Measurements from ENCODE around the gene LYRM2.
"Not testable (repeated sequence)": the region's sequence is repeated elsewhere in the genome, so short reads cannot be mapped to it uniquely, and the experiment has no call there.

The LYRM2 gene

GRCh38 chr6:89643406-89643805, 4.9 kb upstream of the LYRM2 start:
- TF ChIP-seq POLR2A (IDR thresholded peaks at IDR 0.05; ENCODE audit: low read depth, low read length) (no peak), TAF1 (IDR thresholded peaks at IDR 0.05; ENCODE audit: borderline replicate concordance, low read depth, low read length) (no peak), POLR2AphosphoS5 (IDR thresholded peaks at IDR 0.05; ENCODE audit: low read depth, low read length) (no peak)
- FAIRE-seq (no peak), DNase-seq (ENCODE audit: insufficient read length) (no peak)

DNA sequence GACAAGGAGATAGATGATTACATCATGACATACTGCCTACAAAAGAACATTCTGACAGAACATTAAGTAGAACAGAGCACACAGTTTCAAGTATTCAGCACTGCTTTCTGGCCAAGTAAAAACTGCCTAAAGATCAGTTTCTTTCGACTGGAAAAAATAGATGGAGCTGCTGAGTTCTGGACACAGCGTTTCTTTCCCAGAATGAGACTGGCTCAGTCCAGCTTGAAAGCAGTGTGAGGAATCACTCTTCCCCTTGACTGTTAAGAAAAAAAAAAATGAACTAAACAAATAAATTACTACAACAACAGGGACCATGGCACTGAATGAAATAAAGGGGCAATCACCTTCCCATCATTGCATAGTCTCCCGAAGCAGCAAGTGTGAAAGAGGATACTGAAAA, 4.4 kb upstream of the LYRM2 start:
- TF ChIP-seq POLR2A (IDR thresholded peaks at IDR 0.05; ENCODE audit: low read depth, low read length) (no peak), POLR2AphosphoS5 (IDR thresholded peaks at IDR 0.05; ENCODE audit: low read depth, low read length) (no peak), TAF1 (IDR thresholded peaks at IDR 0.05; ENCODE audit: borderline replicate concordance, low read depth, low read length) (no peak)
- DNase-seq (ENCODE audit: insufficient read length) (no peak), FAIRE-seq (no peak)

DNA sequence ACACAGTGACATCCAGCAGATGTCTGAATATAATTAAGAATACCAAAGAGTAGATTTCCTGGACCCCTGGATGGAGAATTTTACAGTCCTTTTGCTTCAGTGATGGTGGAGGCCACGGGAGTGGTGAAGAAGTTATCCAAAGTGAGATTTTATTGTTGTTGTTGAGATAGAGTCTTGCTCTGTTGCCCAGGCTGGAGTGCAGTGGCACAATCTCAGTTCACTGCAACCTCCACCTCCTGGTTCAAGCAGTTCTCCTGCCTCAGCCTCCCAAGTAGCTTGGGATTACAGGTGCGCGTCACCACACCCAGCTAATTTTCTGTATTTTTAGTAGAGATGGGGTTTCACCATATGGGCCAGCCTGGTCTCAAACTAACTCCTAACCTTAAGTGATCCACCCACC, 3.0 kb upstream of the LYRM2 start:
- DNase-seq (ENCODE audit: insufficient read length); FAIRE-seq: not testable (repeated sequence)

DNA sequence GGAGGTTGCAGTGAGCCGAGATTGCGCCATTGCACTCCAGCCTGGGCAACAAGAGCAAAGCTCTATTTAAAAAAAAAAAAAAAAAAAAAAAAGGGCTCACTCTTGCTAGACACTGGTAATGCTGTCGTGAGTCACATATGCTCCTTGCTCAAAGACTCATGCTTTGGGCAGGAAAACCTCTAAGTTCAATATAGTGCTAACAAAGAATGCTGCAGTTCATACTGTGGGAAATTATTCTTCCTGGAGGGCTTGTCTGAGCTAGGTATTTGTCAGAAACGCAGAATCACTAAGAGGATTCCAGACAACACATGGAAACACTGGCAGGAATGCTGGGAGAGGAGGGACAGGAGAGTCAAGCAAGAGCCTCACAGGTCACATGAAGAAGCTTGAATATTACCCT, 2.3 kb upstream of the LYRM2 start:
- no peak for FAIRE-seq
- DNase-seq (ENCODE audit: insufficient read length): no peak
- no peak for TF ChIP-seq POLR2AphosphoS5 (IDR thresholded peaks at IDR 0.05; ENCODE audit: low read depth, low read length)
- TF ChIP-seq TAF1 (IDR thresholded peaks at IDR 0.05; ENCODE audit: borderline replicate concordance, low read depth, low read length): no peak
- no peak for TF ChIP-seq POLR2A (IDR thresholded peaks at IDR 0.05; ENCODE audit: low read depth, low read length)

DNA sequence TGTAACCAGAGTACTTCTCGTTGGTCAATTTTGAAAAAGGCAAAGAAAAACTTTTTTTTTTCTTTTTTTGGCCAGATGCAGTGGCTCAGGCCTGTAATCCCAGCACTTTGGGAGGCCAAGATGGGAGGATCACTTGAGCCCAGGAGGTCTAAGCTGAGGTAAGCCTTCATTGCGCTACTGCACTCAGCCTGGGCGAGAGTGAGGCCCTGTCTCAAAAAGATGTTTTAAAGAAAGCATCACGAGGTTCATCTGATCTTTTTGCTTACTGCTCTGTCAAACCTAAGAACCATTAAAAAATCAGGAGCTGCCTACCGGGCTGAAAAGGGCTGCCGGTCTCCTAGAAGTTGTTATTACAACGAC, 607 bp downstream of the LYRM2 start:
- DNase-seq (ENCODE audit: insufficient read length) (no peak), FAIRE-seq (no peak)
- TF ChIP-seq POLR2AphosphoS5 (IDR thresholded peaks at IDR 0.05; ENCODE audit: low read depth, low read length) (no peak), POLR2A (IDR thresholded peaks at IDR 0.05; ENCODE audit: low read depth, low read length) (no peak), TAF1 (IDR thresholded peaks at IDR 0.05; ENCODE audit: borderline replicate concordance, low read depth, low read length) (no peak)

- FAIRE-seq; DNase-seq (ENCODE audit: insufficient read length): not testable (repeated sequence)
These were observed 2.1 kb downstream of the LYRM2 start for GRCh38 chr6:89636412-89636811.

- FAIRE-seq (no peak), DNase-seq (ENCODE audit: insufficient read length) (no peak)
- TF ChIP-seq POLR2AphosphoS5 (IDR thresholded peaks at IDR 0.05; ENCODE audit: low read depth, low read length): no peak
- TF ChIP-seq POLR2A (IDR thresholded peaks at IDR 0.05; ENCODE audit: low read depth, low read length): no peak
- no peak for TF ChIP-seq TAF1 (IDR thresholded peaks at IDR 0.05; ENCODE audit: borderline replicate concordance, low read depth, low read length)
These were observed 8.1 kb downstream of the LYRM2 start for GRCh38 chr6:89630488-89630887.

GRCh38 chr6:89623749-89624148, 14.8 kb downstream of the LYRM2 start:
- no peak for DNase-seq (ENCODE audit: insufficient read length)
- TF ChIP-seq POLR2A (IDR thresholded peaks at IDR 0.05; ENCODE audit: low read depth, low read length) (no peak), TAF1 (IDR thresholded peaks at IDR 0.05; ENCODE audit: borderline replicate concordance, low read depth, low read length) (no peak), POLR2AphosphoS5 (IDR thresholded peaks at IDR 0.05; ENCODE audit: low read depth, low read length) (no peak)
- no peak for FAIRE-seq

- TF ChIP-seq TAF1 (IDR thresholded peaks at IDR 0.05; ENCODE audit: borderline replicate concordance, low read depth, low read length): no peak
- no peak for TF ChIP-seq POLR2AphosphoS5 (IDR thresholded peaks at IDR 0.05; ENCODE audit: low read depth, low read length)
- no peak for TF ChIP-seq POLR2A (IDR thresholded peaks at IDR 0.05; ENCODE audit: low read depth, low read length)
- FAIRE-seq: no peak
These were observed 19.0 kb downstream of the LYRM2 start for GRCh38 chr6:89619567-89619966.

DNA sequence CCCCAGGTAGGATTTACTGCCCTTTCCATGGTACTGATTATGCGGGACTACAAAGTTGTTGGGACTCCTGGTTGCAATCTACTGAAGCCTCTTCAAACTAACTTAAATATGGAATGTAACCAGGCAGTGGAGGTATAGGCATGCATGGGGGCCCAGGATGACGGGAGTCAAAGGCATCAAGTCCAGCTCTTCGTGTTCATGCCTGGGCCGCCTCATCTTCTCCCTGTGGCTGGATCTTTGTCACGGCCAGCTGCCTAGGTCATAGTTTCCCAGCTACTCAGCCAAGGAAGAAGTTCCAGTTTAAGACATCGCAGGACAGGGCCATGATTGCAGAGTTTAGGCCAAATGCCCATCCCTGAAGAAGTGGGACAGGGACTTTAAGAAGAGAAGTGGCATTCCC, 20.5 kb downstream of the LYRM2 start:
- no peak for FAIRE-seq
- no peak for DNase-seq (ENCODE audit: insufficient read length)
- TF ChIP-seq TAF1 (IDR thresholded peaks at IDR 0.05; ENCODE audit: borderline replicate concordance, low read depth, low read length): no peak
- TF ChIP-seq POLR2A (IDR thresholded peaks at IDR 0.05; ENCODE audit: low read depth, low read length): no peak
- TF ChIP-seq POLR2AphosphoS5 (IDR thresholded peaks at IDR 0.05; ENCODE audit: low read depth, low read length): no peak

More at GRCh38 chr6:89619567-89619966, 19.0 kb downstream of the LYRM2 start:
- DNase-seq (ENCODE audit: insufficient read length): no peak

- no peak for DNase-seq (ENCODE audit: insufficient read length)
- no peak for FAIRE-seq
- TF ChIP-seq POLR2A (IDR thresholded peaks at IDR 0.05; ENCODE audit: low read depth, low read length) (no peak), POLR2AphosphoS5 (IDR thresholded peaks at IDR 0.05; ENCODE audit: low read depth, low read length) (no peak), TAF1 (IDR thresholded peaks at IDR 0.05; ENCODE audit: borderline replicate concordance, low read depth, low read length) (no peak)
These were observed 22.0 kb downstream of the LYRM2 start for GRCh38 chr6:89616531-89616930.

DNA sequence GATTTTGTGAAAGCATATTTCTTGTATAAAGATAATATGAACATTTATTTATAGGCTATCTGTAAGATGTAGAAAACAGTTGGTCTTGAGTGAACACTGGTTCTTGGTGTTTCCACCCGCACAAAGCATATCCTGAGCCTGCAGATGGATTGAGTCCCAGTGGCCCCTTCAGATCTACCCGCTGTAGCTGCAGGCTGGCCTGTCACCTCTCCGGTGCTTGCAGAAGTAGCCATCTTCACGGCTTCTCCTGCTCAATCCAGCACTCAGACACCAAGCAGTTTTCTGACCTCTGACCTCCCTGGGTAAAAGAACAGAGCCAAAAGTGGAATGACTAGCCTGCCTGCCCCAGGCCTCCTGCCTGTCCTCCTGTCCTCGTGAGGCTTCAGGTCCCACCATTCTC, 22.7 kb downstream of the LYRM2 start:
- TF ChIP-seq TAF1 (IDR thresholded peaks at IDR 0.05; ENCODE audit: borderline replicate concordance, low read depth, low read length): no peak
- no peak for TF ChIP-seq POLR2A (IDR thresholded peaks at IDR 0.05; ENCODE audit: low read depth, low read length)
- TF ChIP-seq POLR2AphosphoS5 (IDR thresholded peaks at IDR 0.05; ENCODE audit: low read depth, low read length): no peak
- no peak for FAIRE-seq
- DNase-seq (ENCODE audit: insufficient read length): no peak

- DNase-seq (ENCODE audit: insufficient read length): no peak
- no peak for TF ChIP-seq TAF1 (IDR thresholded peaks at IDR 0.05; ENCODE audit: borderline replicate concordance, low read depth, low read length)
- TF ChIP-seq POLR2AphosphoS5 (IDR thresholded peaks at IDR 0.05; ENCODE audit: low read depth, low read length): no peak
- FAIRE-seq: no peak
These were observed 24.8 kb downstream of the LYRM2 start for GRCh38 chr6:89613790-89614189.

Measured in GM12892 (cell line).